WTC11 (cell line): ENCODE results near the gene LEAP2. TPM values are rescaled to one million over a fixed set of nuclear protein-coding genes. Genes with fewer than 3 reads are reported as not detected.

Experiments used
- ATAC-seq: fragments of 200-7000 bp; cut with Tn5 transposase; 2 replicates; pipeline ENCODE4 v1.10.0; 2021; ENCODE audit warnings: mild to moderate bottlenecking, moderate library complexity
- CTCF ChIA-PET: fragments of 300-600 bp; sonication (Branson Sonifier 250); formaldehyde crosslinking; loops from one replicate; lab custom pipeline; 2021; ENCODE audit warnings: antibody characterized with exemption; lab: Charles Lee
- POLR2A ChIA-PET: fragments of 350-600 bp; sonication (Branson Sonifier 250); formaldehyde crosslinking; loops from one replicate; lab custom pipeline; 2021; ENCODE audit warnings: antibody characterized with exemption; lab: Charles Lee
- DNase-seq: peaks from one replicate; pipeline ENCODE4 v3.0.0; 2021; ENCODE audit warnings: low spot score
- H3K27ac Mint-ChIP-seq: 2 replicates; pipeline ENCODE4 v1.8.0; 2021; ENCODE audit warnings: mixed read lengths
- H3K27me3 Mint-ChIP-seq: 2 replicates; pipeline ENCODE4 v1.8.0; 2021; ENCODE audit warnings: low read depth, mild to moderate bottlenecking, moderate library complexity, mixed read lengths
- H3K36me3 Mint-ChIP-seq: 2 replicates; pipeline ENCODE4 v1.8.0; 2021; ENCODE audit warnings: mixed read lengths
- H3K4me1 Mint-ChIP-seq: 2 replicates; pipeline ENCODE4 v1.8.0; 2022; ENCODE audit warnings: mixed read lengths
- H3K4me3 Mint-ChIP-seq: 2 replicates; pipeline ENCODE4 v1.8.0; 2021; ENCODE audit warnings: mild to moderate bottlenecking, moderate library complexity, mixed read lengths
- H3K9me3 Mint-ChIP-seq: 2 replicates; pipeline ENCODE4 v1.8.0; 2021; ENCODE audit warnings: mixed read lengths
- ATF3 ChIP-seq: sonication (generic); formaldehyde crosslinking; conservative IDR thresholded peaks from 2 replicates; pipeline ENCODE4 v1.8.1; 2022; ENCODE audit warnings: mild to moderate bottlenecking, missing genetic modification reagents
- CBFB ChIP-seq: sonication (generic); formaldehyde crosslinking; IDR thresholded peaks from 2 replicates; pipeline ENCODE4 v1.8.1; 2022; ENCODE audit warnings: mild to moderate bottlenecking, low read depth, missing genetic modification reagents
- CREB1 ChIP-seq: sonication (generic); formaldehyde crosslinking; IDR thresholded peaks from 2 replicates; pipeline ENCODE4 v1.8.0; 2023; ENCODE audit warnings: mild to moderate bottlenecking, missing genetic modification reagents
- CREM ChIP-seq: sonication (generic); formaldehyde crosslinking; IDR thresholded peaks from 2 replicates; pipeline ENCODE4 v1.8.1; 2022; ENCODE audit warnings: mild to moderate bottlenecking, missing genetic modification reagents, moderate library complexity
- ETV6 ChIP-seq: sonication (generic); formaldehyde crosslinking; IDR thresholded peaks from 2 replicates; pipeline ENCODE4 v1.8.1; 2022; ENCODE audit warnings: mild to moderate bottlenecking, missing genetic modification reagents
- HMGA2 ChIP-seq: fragments of 250-450 bp; sonication (Bioruptor Pico); IDR thresholded peaks from 2 replicates; pipeline ENCODE4 v1.4.0; 2021; ENCODE audit warnings: mild to moderate bottlenecking, moderate library complexity
- MXD4 ChIP-seq: fragments of 250-450 bp; sonication (Bioruptor Pico); IDR thresholded peaks from 2 replicates; pipeline ENCODE4 v1.8.0; 2021; ENCODE audit warnings: mild to moderate bottlenecking, moderate library complexity, borderline replicate concordance
- NFYB ChIP-seq: sonication (generic); formaldehyde crosslinking; conservative IDR thresholded peaks from 2 replicates; pipeline ENCODE4 v1.8.0; 2022; ENCODE audit warnings: low read depth, missing genetic modification reagents
- PRDM15 ChIP-seq: sonication (generic); formaldehyde crosslinking; IDR thresholded peaks from 2 replicates; pipeline ENCODE4 v1.8.0; 2022; ENCODE audit warnings: missing genetic modification reagents
- PRRX2 ChIP-seq: fragments of 250-450 bp; sonication (Bioruptor Pico); IDR thresholded peaks from 2 replicates; pipeline ENCODE4 v1.8.0; 2021; ENCODE audit warnings: mild to moderate bottlenecking
- RELA ChIP-seq: sonication (generic); formaldehyde crosslinking; IDR thresholded peaks from 2 replicates; pipeline ENCODE4 v1.8.1; 2022; ENCODE audit warnings: missing genetic modification reagents, mild to moderate bottlenecking, borderline replicate concordance
- TCF7 ChIP-seq: sonication (generic); formaldehyde crosslinking; IDR thresholded peaks from 2 replicates; pipeline ENCODE4 v1.8.0; 2022; ENCODE audit warnings: mild to moderate bottlenecking, low read depth, missing genetic modification reagents, moderate library complexity
- USF2 ChIP-seq: sonication (generic); formaldehyde crosslinking; IDR thresholded peaks from 2 replicates; pipeline ENCODE4 v1.8.1; 2023; ENCODE audit warnings: mild to moderate bottlenecking, missing genetic modification reagents, moderate library complexity
- ZBTB21 ChIP-seq: sonication (generic); formaldehyde crosslinking; IDR thresholded peaks from 2 replicates; pipeline ENCODE4 v1.8.1; 2023; ENCODE audit warnings: mild to moderate bottlenecking, missing genetic modification reagents, borderline replicate concordance
- ZBTB43 ChIP-seq: sonication (generic); formaldehyde crosslinking; IDR thresholded peaks from 2 replicates; pipeline ENCODE4 v1.8.1; 2023; ENCODE audit warnings: mild to moderate bottlenecking, missing genetic modification reagents
- ZNF423 ChIP-seq: fragments of 250-450 bp; sonication (Bioruptor Pico); IDR thresholded peaks from 2 replicates; pipeline ENCODE4 v2.1.2; 2022; ENCODE audit warnings: mild to moderate bottlenecking, moderate library complexity
- ZNF425 ChIP-seq: fragments of 250-450 bp; sonication (Bioruptor Pico); conservative IDR thresholded peaks from 2 replicates; pipeline ENCODE4 v1.9.0; 2021; ENCODE audit warnings: mild to moderate bottlenecking
- total RNA-seq: library from RNA; stranded (reverse); gene quantifications from 3 replicates; pipeline ENCODE4 v1.2.3, GENCODE V29; 2021
- TF ChIP-seq, protein P1 (sequence below): fragments of 250-450 bp; sonication (Bioruptor Pico); IDR thresholded peaks from 2 replicates; pipeline ENCODE4 v1.9.0; 2021; ENCODE audit warnings: moderate library complexity, mild to moderate bottlenecking, inconsistent platforms, borderline replicate concordance

Gene LEAP2
- total RNA-seq, 1 experiment from 2014 or later = 2.0 TPM

- TF ChIP-seq PRDM15 (CRISPR knock-in tag) = no peak
Observed at GRCh38 chr5:132877466-132877865, 4.0 kb downstream of the LEAP2 start (continued).

GRCh38 chr5:132877938-132878337 is 4.5 kb downstream of the LEAP2 start:
- ChIA-PET POLR2A (no interaction called here), CTCF (interaction anchor here (0.6 kb wide), 1 partner anchor 65 kb away, joined by 4 read pairs; the partner anchor contains the start of gene SOWAHA)
- H3K4me3 Mint-ChIP-seq = no peak overlapping the region
- ATAC-seq (no peak), DNase-seq (no peak)
- TF ChIP-seq PRDM15 (CRISPR knock-in tag) (no peak), CREB1 (CRISPR knock-in tag) (no peak), CBFB (CRISPR knock-in tag) (no peak), HMGA2 (CRISPR knock-in tag) (no peak), MXD4 (CRISPR knock-in tag) (no peak), USF2 (CRISPR knock-in tag) (no peak), ZNF423 (CRISPR knock-in tag) (no peak), NFYB (no peak), RELA (no peak)
- no peaks in the 10 kb centered on the region for H3K27me3 Mint-ChIP-seq
- peaks cover 37% of the 10 kb centered on the region for H3K36me3 Mint-ChIP-seq
- no peak overlapping the region for H3K27ac Mint-ChIP-seq
- no peaks in the 10 kb centered on the region for H3K4me1 Mint-ChIP-seq
- H3K9me3 Mint-ChIP-seq = no peaks in the 10 kb centered on the region

DNA sequence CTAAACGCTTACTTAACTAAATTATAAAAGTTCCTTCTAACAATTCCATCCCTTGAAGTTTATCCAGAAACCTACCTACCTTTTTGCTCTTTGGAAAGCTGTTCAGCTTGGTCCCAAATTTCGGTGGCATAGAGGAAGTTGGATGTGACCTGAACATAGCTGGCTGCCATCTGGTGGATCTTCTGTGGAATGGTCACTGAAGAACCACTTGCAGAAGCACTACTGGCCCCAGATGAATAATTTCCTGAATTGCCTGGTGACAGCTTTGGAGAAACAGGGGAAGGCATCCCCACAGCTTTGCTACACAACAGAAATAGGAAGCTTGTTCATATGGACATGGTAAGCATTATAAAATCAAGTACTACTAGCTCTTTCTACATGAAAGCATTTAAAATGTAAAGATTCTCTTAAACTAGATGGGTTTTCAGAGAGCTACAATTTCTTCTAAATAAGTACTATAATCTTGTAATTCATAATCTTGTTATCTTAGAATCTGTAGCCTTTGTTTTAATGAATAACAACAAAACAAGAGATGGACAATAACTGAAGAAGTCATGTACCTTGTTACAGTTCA is 9.9 kb downstream of the LEAP2 start:
- ChIA-PET POLR2A (interaction anchor here (1.0 kb wide), 1 partner anchor 58 kb away, joined by 3 read pairs; no protein-coding TSS in a partner anchor), CTCF (interaction anchor here (0.6 to 1.9 kb wide), 17 partner anchors 8 to 136 kb away, joined by 3 to 13 read pairs (median 5); partner anchors contain the start of genes CCNI2, GDF9, LEAP2 and SHROOM1)
- Mint-ChIP-seq H3K27ac (no peak overlapping the region), H3K27me3 (no peaks in the 10 kb centered on the region), H3K4me3 (no peak overlapping the region), H3K4me1 (no peaks in the 10 kb centered on the region), H3K36me3 (peaks cover 72% of the 10 kb centered on the region), H3K9me3 (no peaks in the 10 kb centered on the region)
- DNase-seq (peak; percentile 28), ATAC-seq (peak; percentile 81)
- no peak for TF ChIP-seq PRRX2
- no peak for TF ChIP-seq NFYB
- no peak for TF ChIP-seq ZBTB43 (CRISPR knock-in tag)
- TF ChIP-seq CREM = no peak
- TF ChIP-seq HMGA2 (CRISPR knock-in tag) = no peak
- no peak for TF ChIP-seq TCF7
- TF ChIP-seq USF2 (CRISPR knock-in tag) = no peak
- no peak for TF ChIP-seq ZBTB21 (CRISPR knock-in tag)
- TF ChIP-seq, protein P1, sequence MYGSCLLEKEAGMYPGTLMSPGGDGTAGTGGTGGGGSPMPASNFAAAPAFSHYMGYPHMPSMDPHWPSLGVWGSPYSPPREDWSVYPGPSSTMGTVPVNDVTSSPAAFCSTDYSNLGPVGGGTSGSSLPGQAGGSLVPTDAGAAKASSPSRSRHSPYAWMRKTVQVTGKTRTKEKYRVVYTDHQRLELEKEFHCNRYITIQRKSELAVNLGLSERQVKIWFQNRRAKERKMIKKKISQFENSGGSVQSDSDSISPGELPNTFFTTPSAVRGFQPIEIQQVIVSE (CRISPR knock-in tag) = no peak
- no peak for TF ChIP-seq ETV6 (CRISPR knock-in tag)
- TF ChIP-seq ZNF425 (CRISPR knock-in tag) = no peak
- TF ChIP-seq ATF3 = no peak
